Astrocyte (in vitro differentiated cells and primary cell): Measurements from ENCODE around the gene MAP3K4. TPM values are rescaled to one million over a fixed set of nuclear protein-coding genes. Genes with fewer than 3 reads are reported as not detected.

Source experiments
- DNase-seq: peaks from one replicate; pipeline ENCODE4 v3.0.0-alpha.2; 2010; ENCODE audit warnings: low read depth
- FAIRE-seq: peaks from 2 replicates; lab custom pipeline; 2011; peaks lifted over from hg19 to GRCh38; lab: Jason Lieb, UNC
- H2AFZ ChIP-seq: 2 replicates; pipeline ENCODE4 v1.6.0; 2012; ENCODE audit warnings: low read depth, low read length, inconsistent platforms
- H3K27ac ChIP-seq: 2 replicates; pipeline ENCODE4 v1.5.1; 2011; ENCODE audit warnings: low read depth, low read length, inconsistent platforms
- H3K27me3 ChIP-seq: 2 replicates; pipeline ENCODE4 v1.6.0; 2011; ENCODE audit warnings: low read length, inconsistent platforms; ENCODE audit not compliant: insufficient read depth
- H3K36me3 ChIP-seq: 2 replicates; pipeline ENCODE4 v1.5.1; 2011; ENCODE audit warnings: low read length, inconsistent platforms; ENCODE audit not compliant: insufficient read depth
- H3K4me1 ChIP-seq: 2 replicates; pipeline ENCODE4 v1.5.1; 2011; ENCODE audit warnings: low read length, inconsistent platforms; ENCODE audit not compliant: insufficient read depth
- H3K4me2 ChIP-seq: 2 replicates; pipeline ENCODE4 v1.6.0; 2012; ENCODE audit warnings: low read length, inconsistent platforms
- H3K4me3 ChIP-seq: 2 replicates; pipeline ENCODE4 v1.5.1; 2011; ENCODE audit warnings: low read depth, mild to moderate bottlenecking, low read length, inconsistent platforms; ENCODE audit not compliant: insufficient read depth
- H3K79me2 ChIP-seq: 2 replicates; pipeline ENCODE4 v1.6.0; 2012; ENCODE audit warnings: mild to moderate bottlenecking, low read length, inconsistent platforms; ENCODE audit not compliant: insufficient read depth
- H3K9ac ChIP-seq: 2 replicates; pipeline ENCODE4 v1.6.0; 2012; ENCODE audit warnings: mild to moderate bottlenecking, low read length, inconsistent platforms
- H3K9me3 ChIP-seq: 2 replicates; pipeline ENCODE4 v1.5.1; 2012; ENCODE audit warnings: low read depth, mild to moderate bottlenecking, low read length, inconsistent platforms; ENCODE audit not compliant: insufficient read depth
- H4K20me1 ChIP-seq: 2 replicates; pipeline ENCODE4 v1.6.0; 2012; ENCODE audit warnings: low read length, inconsistent platforms; ENCODE audit not compliant: insufficient read depth
- H3K27ac Mint-ChIP-seq: one replicate; pipeline ENCODE4 v1.8.0; 2021; ENCODE audit warnings: mild to moderate bottlenecking, mixed read lengths; ENCODE audit not compliant: unreplicated experiment
- H3K27me3 Mint-ChIP-seq: one replicate; pipeline ENCODE4 v1.8.0; 2021; ENCODE audit warnings: low read depth, mixed read lengths; ENCODE audit not compliant: unreplicated experiment
- H3K36me3 Mint-ChIP-seq: one replicate; pipeline ENCODE4 v1.8.0; 2021; ENCODE audit warnings: low read depth, mixed read lengths; ENCODE audit not compliant: unreplicated experiment
- H3K4me1 Mint-ChIP-seq: one replicate; pipeline ENCODE4 v1.8.0; 2021; ENCODE audit warnings: low read depth, mixed read lengths; ENCODE audit not compliant: unreplicated experiment
- H3K4me3 Mint-ChIP-seq: one replicate; pipeline ENCODE4 v1.8.0; 2021; ENCODE audit warnings: mild to moderate bottlenecking, moderate library complexity, mixed read lengths; ENCODE audit not compliant: unreplicated experiment
- H3K9me3 Mint-ChIP-seq: one replicate; pipeline ENCODE4 v1.8.0; 2021; ENCODE audit warnings: mild to moderate bottlenecking, mixed read lengths; ENCODE audit not compliant: unreplicated experiment
- CTCF ChIP-seq: IDR thresholded peaks from 2 replicates; pipeline ENCODE4 v1.5.1; 2011; ENCODE audit warnings: low read depth, mild to moderate bottlenecking, inconsistent platforms, low read length, moderate library complexity; ENCODE audit not compliant: insufficient read depth
- EZH2 ChIP-seq: IDR thresholded peaks from 2 replicates; pipeline ENCODE4 v1.6.1; 2012; ENCODE audit warnings: mild to moderate bottlenecking, low read length, inconsistent platforms; ENCODE audit not compliant: insufficient read depth
- total RNA-seq: library from RNA; stranded (reverse); gene quantifications from 2 replicates; pipeline ENCODE4 v1.2.1, GENCODE V29; 2021

Gene MAP3K4
- total RNA-seq, 1 donor from 2014 or later = 22.1 TPM

DNA sequence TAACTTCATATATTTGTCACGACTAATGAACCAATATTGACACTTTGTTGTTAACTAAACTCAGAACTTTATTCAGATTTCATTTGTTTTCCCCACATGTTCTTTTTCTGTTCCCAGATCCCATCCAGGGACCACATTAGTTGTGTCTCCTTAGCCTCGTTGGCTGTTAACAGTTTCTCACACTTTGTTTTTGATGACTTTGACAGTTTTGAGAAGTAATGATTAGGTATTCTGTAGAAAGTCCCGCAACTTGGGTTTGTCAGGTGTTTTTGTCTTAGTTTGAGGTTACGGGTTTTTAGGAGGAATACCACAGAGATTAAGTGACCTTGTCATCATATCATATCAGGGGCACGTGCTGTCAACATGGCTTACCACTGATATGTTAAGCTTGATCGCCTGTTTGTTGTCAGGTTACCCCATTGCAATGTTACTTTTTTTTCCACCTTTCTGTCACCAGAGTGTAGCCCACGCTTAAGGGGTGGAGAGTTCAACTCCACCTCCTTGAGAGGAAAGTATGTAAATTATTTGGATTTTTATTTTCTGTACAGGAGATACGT, 32.9 kb downstream of the MAP3K4 start:
- H3K36me3 ChIP-seq = no peaks in the 10 kb centered on the region
- Mint-ChIP-seq H3K9me3 (no peaks in the 10 kb centered on the region), H3K4me1 (peaks cover 18% of the 10 kb centered on the region), H3K27ac (no peak overlapping the region), H3K27me3 (no peaks in the 10 kb centered on the region), H3K36me3 (peaks cover 2% of the 10 kb centered on the region), H3K4me3 (no peak overlapping the region)
- DNase-seq = no peak
- peaks cover 71% of the 10 kb centered on the region for H3K79me2 ChIP-seq
- TF ChIP-seq CTCF (no peak), EZH2 (no peak)
- H3K27me3 ChIP-seq = no peaks in the 10 kb centered on the region
- no peak overlapping the region for H2AFZ ChIP-seq
- H3K9me3 ChIP-seq = no peaks in the 10 kb centered on the region
- H4K20me1 ChIP-seq = peaks cover 4% of the 10 kb centered on the region
- no peak overlapping the region for H3K4me3 ChIP-seq
- H3K27ac ChIP-seq = no peak overlapping the region
- peaks cover 10% of the 10 kb centered on the region for H3K4me1 ChIP-seq
- H3K9ac ChIP-seq = no peak overlapping the region
- no peak for FAIRE-seq
- H3K4me2 ChIP-seq = no peak overlapping the region

GRCh38 chr6:161027385-161027784, 35.8 kb downstream of the MAP3K4 start:
- no peak for FAIRE-seq
- peaks cover 71% of the 10 kb centered on the region for H3K79me2 ChIP-seq

More at GRCh38 chr6:161027385-161027784, 35.8 kb downstream of the MAP3K4 start:
- Histone ChIP-seq H3K4me2 (no peak overlapping the region), H3K9ac (no peak overlapping the region), H2AFZ (no peak overlapping the region), H4K20me1 (peaks cover 3% of the 10 kb centered on the region), H3K4me1 (peaks cover 37% of the 10 kb centered on the region), H3K36me3 (no peaks in the 10 kb centered on the region), H3K9me3 (no peaks in the 10 kb centered on the region), H3K4me3 (no peak overlapping the region), H3K27me3 (no peaks in the 10 kb centered on the region), H3K27ac (no peak overlapping the region)
- Mint-ChIP-seq H3K36me3 (no peaks in the 10 kb centered on the region), H3K4me3 (no peak overlapping the region), H3K27ac (no peak overlapping the region), H3K9me3 (no peaks in the 10 kb centered on the region), H3K4me1 (peaks cover 39% of the 10 kb centered on the region), H3K27me3 (no peaks in the 10 kb centered on the region)
- DNase-seq = no peak
- TF ChIP-seq CTCF = no peak
- no peak for TF ChIP-seq EZH2
